HCT116 (cell line): ENCODE data around the gene MME. TPM values are rescaled to one million over a fixed set of nuclear protein-coding genes. Genes with fewer than 3 reads are reported as not detected.

Experiments
- ATAC-seq: fragments of 200-7000 bp; cut with Tn5 transposase; 2 replicates; pipeline ENCODE4 v1.9.1; 2020; ENCODE audit warnings: mild to moderate bottlenecking, moderate library complexity
- BruUV-seq: library from RNA; stranded (reverse); fragments of 400-500 nt; replicated peaks from 2 replicates; lab custom pipeline; 2021; lab: Mats Ljungman, UMichigan
- CTCF ChIA-PET: fragments of 300-600 bp; sonication (Branson Sonifier 250); formaldehyde crosslinking; loops from one replicate; lab custom pipeline; 2021; ENCODE audit warnings: antibody characterized with exemption; lab: Charles Lee
- POLR2A ChIA-PET: fragments of 300-600, 350-600 bp; sonication (Branson Sonifier 250); formaldehyde crosslinking; loops from one replicate; lab custom pipeline; 2021; ENCODE audit warnings: antibody characterized with exemption; lab: Charles Lee
- RAD21 ChIA-PET, 2 experiments: fragments of 300-600 bp; sonication (Branson Sonifier 250); formaldehyde crosslinking; loops; one replicate each; lab custom pipeline; 2023; ENCODE audit warnings: low total read pairs in 2 of 2; ENCODE audit not compliant: uncharacterized antibody in 2 of 2, unreplicated experiment in 2 of 2, low non-redundant PET in 1 of 2; lab: Charles Lee
- DNase-seq: peaks from one replicate; pipeline ENCODE4 v3.0.0-alpha.2; 2010; ENCODE audit warnings: low read depth, low spot score
- H2AFZ ChIP-seq: fragments of 200-600 bp; shearing (Covaris generic), sonication (generic); 2 replicates; pipeline ENCODE4 v1.6.1; 2017; ENCODE audit warnings: low read depth, mixed run types, mixed read lengths, antibody characterized with exemption, low read length; ENCODE audit not compliant: poor library complexity, severe bottlenecking
- H3K27ac ChIP-seq: 2 replicates; pipeline ENCODE4 v1.5.1; 2012; ENCODE audit warnings: low read depth, low read length
- H3K27me3 ChIP-seq: fragments of 200-600 bp; sonication (generic); 2 replicates; pipeline ENCODE4 v1.6.1; 2016; ENCODE audit warnings: mixed run types, low read length, mixed read lengths; ENCODE audit not compliant: insufficient read depth
- H3K36me3 ChIP-seq, 2 experiments: fragments of 200-500 bp in 1 of 2; fragments of 200-600 bp in 1 of 2; sonication (Bioruptor generic) in 1 of 2; sonication (generic) in 1 of 2; 2 replicates each; pipeline versions ENCODE4 v1.5.1 to v1.6.1; 2014 to 2016; ENCODE audit warnings: low read length in 2 of 2, inconsistent platforms in 1 of 2, mixed read lengths in 1 of 2, mixed run types in 1 of 2; ENCODE audit not compliant: insufficient read depth in 2 of 2, control insufficient read depth in 1 of 2
- H3K4me1 ChIP-seq, 2 experiments: fragments of 200-600 bp in 1 of 2; sonication (generic) in 1 of 2; 2 replicates each; pipeline versions ENCODE4 v1.5.1 to v1.6.1; 2012 to 2017; ENCODE audit warnings: low read length in 2 of 2, inconsistent platforms in 1 of 2, mild to moderate bottlenecking in 1 of 2, mixed read lengths in 1 of 2, mixed run types in 1 of 2, moderate library complexity in 1 of 2; ENCODE audit not compliant: insufficient read depth in 2 of 2, control insufficient read depth in 1 of 2
- H3K4me2 ChIP-seq: fragments of 200-600 bp; sonication (generic); 2 replicates; pipeline ENCODE4 v1.6.1; 2017; ENCODE audit warnings: mixed run types, low read length, mixed read lengths
- H3K4me3 ChIP-seq, 2 experiments: fragments of 200-600 bp in 1 of 2; sonication (generic) in 1 of 2; replicated peaks in 1 of 2; 2 replicates each; pipeline ENCODE4 v1.5.1; 2011 to 2016; ENCODE audit warnings: low read length in 2 of 2, control low read depth in 1 of 2, low read depth in 1 of 2, mild to moderate bottlenecking in 1 of 2, mixed read lengths in 1 of 2, mixed run types in 1 of 2
- H3K79me2 ChIP-seq: fragments of 200-600 bp; sonication (generic); 2 replicates; pipeline ENCODE4 v1.6.1; 2017; ENCODE audit warnings: mild to moderate bottlenecking, mixed run types, low read length, moderate library complexity, mixed read lengths; ENCODE audit not compliant: insufficient read depth
- H3K9ac ChIP-seq: fragments of 200-600 bp; sonication (generic); 2 replicates; pipeline ENCODE4 v1.6.1; 2016; ENCODE audit warnings: low read length, mixed read lengths
- H3K9me2 ChIP-seq: fragments of 200-600 bp; sonication (generic), shearing (Covaris generic); 2 replicates; pipeline ENCODE4 v1.6.1; 2017; ENCODE audit warnings: mixed run types, mild to moderate bottlenecking, moderate library complexity; ENCODE audit not compliant: insufficient read depth
- H3K9me3 ChIP-seq, 2 experiments: fragments of 200-500 bp in 1 of 2; fragments of 200-600 bp in 1 of 2; sonication (Bioruptor generic) in 1 of 2; sonication (generic) in 1 of 2; 2 replicates each; pipeline ENCODE4 v1.6.1; 2014 to 2017; ENCODE audit warnings: low read length in 2 of 2, mixed read lengths in 2 of 2, inconsistent platforms in 1 of 2, low read depth in 1 of 2, mild to moderate bottlenecking in 1 of 2, mixed run types in 1 of 2, moderate library complexity in 1 of 2; ENCODE audit not compliant: control insufficient read depth in 1 of 2, insufficient read depth in 1 of 2
- H4K20me1 ChIP-seq: fragments of 200-600 bp; sonication (generic), shearing (Covaris generic); 2 replicates; pipeline ENCODE4 v1.6.1; 2017; ENCODE audit warnings: mixed run types, mild to moderate bottlenecking, moderate library complexity; ENCODE audit not compliant: insufficient read depth
- ATF3 ChIP-seq: IDR thresholded peaks from 2 replicates; pipeline ENCODE4 v1.6.1; 2012
- CBX3 ChIP-seq: IDR thresholded peaks from 2 replicates; pipeline ENCODE4 v1.6.1; 2012; ENCODE audit warnings: low read depth
- CEBPB ChIP-seq: IDR thresholded peaks from 2 replicates; pipeline ENCODE4 v1.6.1; 2012; ENCODE audit warnings: low read depth
- CTCF ChIP-seq, 3 experiments: fragments of 200-600 bp in 1 of 3; sonication (generic) in 1 of 3; IDR thresholded peaks in 2 of 3; conservative IDR thresholded peaks in 1 of 3; 2 replicates each; pipeline ENCODE4 v1.5.1; 2012 to 2017; ENCODE audit warnings: low read depth in 2 of 3, low read length in 2 of 3, antibody characterized with exemption in 1 of 3, borderline replicate concordance in 1 of 3, control low read depth in 1 of 3, mild to moderate bottlenecking in 1 of 3, mixed read lengths in 1 of 3, mixed run types in 1 of 3, moderate library complexity in 1 of 3; ENCODE audit not compliant: insufficient read depth in 1 of 3
- ELF1 ChIP-seq: IDR thresholded peaks from 2 replicates; pipeline ENCODE4 v1.6.1; 2012; ENCODE audit warnings: low read depth, borderline replicate concordance
- EZH2 ChIP-seq: fragments of 200-600 bp; sonication (generic); IDR thresholded peaks from 2 replicates; pipeline ENCODE4 v1.6.1; 2017; ENCODE audit warnings: antibody characterized with exemption, mixed run types
- EZH2phosphoT487 ChIP-seq: fragments of 200-600 bp; IDR thresholded peaks from 2 replicates; pipeline ENCODE4 v1.6.1; 2018; ENCODE audit warnings: antibody characterized with exemption, borderline replicate concordance
- FOSL1 ChIP-seq: IDR thresholded peaks from 2 replicates; pipeline ENCODE4 v1.6.1; 2012; ENCODE audit warnings: low read depth
- JUND ChIP-seq: IDR thresholded peaks from 2 replicates; pipeline ENCODE4 v1.6.1; 2012
- POLR2A ChIP-seq: IDR thresholded peaks from 2 replicates; pipeline ENCODE4 v1.7.0; 2011; ENCODE audit warnings: borderline replicate concordance; ENCODE audit not compliant: insufficient read depth, insufficient read length; ENCODE audit errors: extremely low read depth
- POLR2AphosphoS5 ChIP-seq: IDR thresholded peaks from 2 replicates; pipeline ENCODE4 v1.6.1; 2011; ENCODE audit warnings: mild to moderate bottlenecking, low read depth, low read length, moderate library complexity
- REST ChIP-seq: IDR thresholded peaks from 2 replicates; pipeline ENCODE4 v1.6.1; 2012; ENCODE audit warnings: low read depth
- SIN3A ChIP-seq: IDR thresholded peaks from 2 replicates; pipeline ENCODE4 v1.6.1; 2012; ENCODE audit warnings: low read depth
- SP1 ChIP-seq: IDR thresholded peaks from 2 replicates; pipeline ENCODE4 v1.6.1; 2012; ENCODE audit warnings: low read depth
- SRF ChIP-seq: IDR thresholded peaks from 2 replicates; pipeline ENCODE4 v1.6.1; 2012; ENCODE audit warnings: low read depth
- TCF7L2 ChIP-seq: IDR thresholded peaks from 2 replicates; pipeline ENCODE4 v1.7.0; 2011; ENCODE audit warnings: borderline replicate concordance, inconsistent platforms; ENCODE audit not compliant: insufficient read depth, insufficient read length; ENCODE audit errors: extremely low read depth
- YY1 ChIP-seq: IDR thresholded peaks from 2 replicates; pipeline ENCODE4 v1.6.1; 2011; ENCODE audit warnings: low read length, low read depth, moderate library complexity, mild to moderate bottlenecking; ENCODE audit not compliant: insufficient replicate concordance; ENCODE audit errors: extremely low read depth
- ZBTB33 ChIP-seq: IDR thresholded peaks from 2 replicates; pipeline ENCODE4 v1.6.1; 2011; ENCODE audit warnings: mild to moderate bottlenecking, low read length, moderate library complexity; ENCODE audit not compliant: insufficient replicate concordance; ENCODE audit errors: extremely low read depth
- ZFX ChIP-seq: fragments of 450-650 bp; IDR thresholded peaks from 2 replicates; pipeline ENCODE4 v1.6.1; 2017
- ZNF274 ChIP-seq: fragments of 200-500 bp; sonication (Bioruptor generic); IDR thresholded peaks from 2 replicates; pipeline ENCODE4 v1.6.1; 2014; ENCODE audit warnings: mild to moderate bottlenecking, low read depth, low read length, inconsistent platforms
- intact Hi-C: fragments of 100-400 bp; cut with micrococcal nuclease; formaldehyde crosslinking; loops from 2 replicates; pipeline ENCODE4 v1.10.0; 2022
- total RNA-seq: library from RNA; stranded (reverse); gene quantifications from one replicate; pipeline ENCODE4 v1.2.1, GENCODE V29; 2021; ENCODE audit not compliant: unreplicated experiment

MME gene
- total RNA-seq, 1 experiment from 2014 or later, result 0.34 TPM

GRCh38 chr3:155065537-155065936 lies 14.6 kb upstream of the MME start:
- Histone ChIP-seq H3K27ac (no peak overlapping the region), H2AFZ (no peak overlapping the region), H3K4me3 (no peak overlapping the region), H3K9me2 (no peaks in the 10 kb centered on the region), H3K36me3 (no peaks in the 10 kb centered on the region), H3K27me3 (no peaks in the 10 kb centered on the region), H3K4me2 (no peak overlapping the region), H3K79me2 (no peaks in the 10 kb centered on the region), H3K4me1 (no peaks in the 10 kb centered on the region), H3K9me3 (no peaks in the 10 kb centered on the region), H4K20me1 (no peaks in the 10 kb centered on the region), H3K9ac (no peak overlapping the region)
- intact Hi-C loops, result no loop called here
- ChIA-PET CTCF (no interaction called here), RAD21 (no interaction called here), POLR2A (no interaction called here)
- no peak for TF ChIP-seq ELF1
- TF ChIP-seq FOSL1, result no peak
- no peak for TF ChIP-seq ZNF274
- TF ChIP-seq YY1, result no peak
- no peak for TF ChIP-seq JUND
- TF ChIP-seq REST, result no peak
- TF ChIP-seq ATF3, result no peak
- no peak for TF ChIP-seq TCF7L2
- no peak for TF ChIP-seq ZBTB33
- no peak for TF ChIP-seq EZH2phosphoT487
- TF ChIP-seq EZH2, result no peak
- no peak for TF ChIP-seq SP1
- TF ChIP-seq CEBPB, result no peak
- no peak for TF ChIP-seq SIN3A
- no peak for TF ChIP-seq CBX3
- TF ChIP-seq SRF, result no peak
- TF ChIP-seq POLR2AphosphoS5, result no peak
- TF ChIP-seq CTCF (IDR thresholded peaks at IDR 0.05 in 2 of 3, conservative IDR thresholded peaks at IDR 0.05 in 1 of 3; ENCODE audit: borderline replicate concordance in 1 of 3, insufficient read depth in 1 of 3, low read depth in 2 of 3, low read length in 2 of 3), result no peak
- no peak for TF ChIP-seq ZFX
- TF ChIP-seq POLR2A, result no peak
- BruUV-seq, result no TSS peak
- 0 out of 2 replicates have a peak, but pooled peaks have one; percentile 50 for ATAC-seq
- no peak for DNase-seq
